Measurements from ENCODE around the gene FGF12.

- TF ChIP-seq SUZ12 (IDR thresholded peaks at IDR 0.05) (no peak), ELF4 (IDR thresholded peaks at IDR 0.05) (no peak), FOXM1 (IDR thresholded peaks at IDR 0.05; ENCODE audit: borderline replicate concordance) (no peak), BHLHE40 (IDR thresholded peaks at IDR 0.05; ENCODE audit: borderline replicate concordance) (no peak), ZNF384 (IDR thresholded peaks at IDR 0.05) (no peak), CTBP1 (IDR thresholded peaks at IDR 0.05; ENCODE audit: borderline replicate concordance) (no peak), FOXA1 (IDR thresholded peaks at IDR 0.05) (no peak)
Observed at GRCh38 chr3:192340031-192340430, 387.3 kb downstream of the FGF12 start.
